NCI-H1048 (cell line): ENCODE results near the gene TREX2.

Experiments
- DNase-seq: peaks from one replicate; lab custom pipeline; 2025; lab: John Stamatoyannopoulos, UW

TREX2 gene

DNA sequence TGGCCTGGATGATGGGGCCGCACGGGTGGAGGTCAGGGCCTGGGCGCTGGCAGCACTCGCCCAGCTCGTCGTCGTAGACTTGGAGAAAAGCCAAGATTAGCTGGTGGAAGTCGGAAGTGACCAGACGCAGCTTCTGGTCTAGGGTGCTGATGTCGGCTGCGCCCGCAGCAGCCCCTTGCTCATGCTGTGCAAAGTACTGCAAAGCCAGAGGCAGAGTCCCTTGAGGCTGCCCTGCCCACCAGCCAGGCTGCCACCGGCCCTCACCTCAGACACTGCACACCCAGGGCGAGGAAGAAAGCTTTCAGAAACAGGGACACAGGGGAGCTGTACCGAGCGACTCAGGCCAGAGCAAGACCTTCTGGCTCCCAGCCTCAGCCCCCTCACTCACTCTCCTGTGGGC lies 9.7 kb upstream of the TREX2 start:
- DNase-seq = no peak

DNA sequence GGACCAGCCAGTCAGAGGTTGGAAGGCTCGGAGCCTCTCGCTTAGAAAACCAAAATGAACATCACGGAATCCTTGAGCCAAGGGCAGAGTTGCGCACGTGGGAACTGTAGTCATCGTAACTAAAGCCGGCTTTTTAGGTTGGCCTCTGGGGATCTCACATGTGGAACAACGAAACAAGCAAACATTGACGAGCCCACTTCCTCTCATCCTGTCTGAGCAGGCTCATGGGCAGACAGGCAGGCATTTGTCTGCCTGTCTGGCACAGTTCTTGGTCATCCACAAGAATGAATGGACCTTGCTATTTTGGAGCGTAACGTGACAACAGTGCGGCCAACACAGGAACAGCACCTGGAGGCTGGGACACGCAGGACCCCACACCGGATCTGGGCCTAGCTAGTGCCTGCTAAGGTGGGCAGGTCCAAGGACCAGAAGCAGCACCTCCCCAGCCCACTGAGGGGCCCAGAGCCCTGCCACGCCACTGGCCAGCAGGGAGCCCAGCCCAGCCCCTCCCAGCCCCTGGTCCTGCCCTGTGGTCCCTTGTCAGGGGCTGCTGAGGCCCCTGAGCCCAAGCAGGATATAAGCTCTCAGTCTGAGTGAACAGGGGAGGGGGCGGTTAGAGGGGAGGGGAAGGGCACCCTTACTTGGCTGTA lies 9.2 kb upstream of the TREX2 start:
- no peak for DNase-seq

DNA sequence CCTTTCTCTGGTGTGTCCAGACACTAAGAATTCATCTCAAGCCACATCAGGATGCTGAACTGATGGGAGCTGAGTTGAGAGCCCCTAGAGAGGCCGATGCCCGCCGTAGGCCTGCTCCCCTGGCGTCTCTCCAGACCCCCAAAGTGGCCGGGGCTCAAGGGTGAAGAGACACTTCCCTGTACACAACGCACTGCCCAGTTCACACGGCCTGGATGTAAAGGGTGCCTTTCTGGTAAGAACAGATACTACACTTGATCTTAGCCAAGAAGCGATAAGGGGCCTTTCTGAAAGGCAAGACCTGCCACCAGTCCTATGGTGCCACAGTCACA lies 5.1 kb upstream of the TREX2 start:
- no peak for DNase-seq

DNA sequence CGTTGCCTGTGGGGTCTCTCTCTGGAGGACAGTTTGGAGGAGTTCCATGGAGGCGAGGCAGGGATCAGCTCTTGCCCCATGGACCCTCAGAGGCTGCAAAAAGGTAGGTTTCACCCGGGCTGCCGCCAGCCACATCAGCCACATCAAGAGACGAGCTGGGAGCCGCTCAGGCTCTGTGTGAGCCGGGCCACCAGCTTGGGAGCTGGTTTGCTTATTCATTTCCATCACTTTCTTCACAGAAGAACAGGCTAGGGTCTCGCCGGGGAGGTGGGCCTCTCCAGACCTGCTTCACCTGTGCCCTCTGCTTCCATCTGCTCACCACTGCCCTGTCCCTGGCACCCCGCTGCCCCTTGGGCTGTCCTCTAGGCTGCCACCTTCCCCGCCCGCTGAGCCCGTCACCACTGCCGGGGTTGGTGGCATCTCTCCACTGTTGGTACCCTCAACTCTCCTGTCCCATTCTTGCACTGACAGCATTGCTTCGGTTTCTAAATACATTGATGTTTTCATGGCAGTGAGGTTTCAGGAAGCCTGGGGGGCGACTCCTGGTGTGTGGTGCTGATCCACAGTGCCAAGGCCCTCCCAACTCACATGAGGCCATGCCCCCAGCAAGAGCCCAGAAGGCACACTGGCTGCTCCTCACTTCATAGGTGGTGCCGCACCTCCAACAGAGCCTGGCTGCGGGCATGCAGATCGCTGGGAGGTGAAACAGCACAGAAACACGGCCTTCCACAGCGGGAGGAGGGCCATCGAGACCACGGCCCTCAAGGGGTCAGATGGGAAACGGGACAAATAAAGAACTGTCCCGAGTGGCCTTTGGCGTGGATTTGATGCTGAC lies 4.5 kb upstream of the TREX2 start:
- no peak for DNase-seq

DNA sequence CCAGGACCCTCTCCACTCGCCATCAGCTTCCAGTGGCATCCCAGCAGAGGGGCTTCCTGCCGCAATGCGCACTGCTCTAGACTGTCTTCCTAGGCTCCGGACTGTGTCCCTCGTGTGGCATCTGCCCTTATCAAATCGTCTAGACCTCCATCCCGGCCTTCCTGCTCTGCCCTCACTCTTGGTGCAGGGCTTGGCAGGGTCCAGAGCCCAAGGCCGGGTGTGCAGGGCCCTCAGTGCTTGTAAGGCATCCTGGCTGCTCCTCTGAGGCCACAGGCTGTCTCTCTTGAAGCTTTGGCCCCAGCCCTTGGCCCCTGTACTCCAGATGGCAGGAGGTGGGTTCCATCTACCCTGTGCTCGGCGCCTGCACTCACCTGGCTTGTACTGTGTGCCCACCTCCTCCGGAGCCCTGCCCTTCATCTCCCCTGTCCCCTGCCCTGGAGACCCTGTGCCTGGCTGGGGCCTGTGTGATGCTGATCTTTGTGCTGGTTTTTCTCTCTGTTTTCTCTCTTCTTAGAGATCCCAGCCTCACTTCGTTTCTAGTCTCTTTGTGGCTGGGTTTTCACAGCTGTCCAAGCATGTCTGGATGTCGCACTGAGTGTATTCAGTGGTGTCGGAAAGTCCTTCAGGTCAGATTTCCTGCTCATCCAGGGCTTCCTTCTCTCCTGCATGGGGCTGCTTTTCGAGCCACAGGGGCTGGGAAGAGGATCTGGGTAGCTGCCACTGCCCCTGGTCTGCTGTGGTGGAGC lies 3.7 kb upstream of the TREX2 start:
- no peak for DNase-seq

DNA sequence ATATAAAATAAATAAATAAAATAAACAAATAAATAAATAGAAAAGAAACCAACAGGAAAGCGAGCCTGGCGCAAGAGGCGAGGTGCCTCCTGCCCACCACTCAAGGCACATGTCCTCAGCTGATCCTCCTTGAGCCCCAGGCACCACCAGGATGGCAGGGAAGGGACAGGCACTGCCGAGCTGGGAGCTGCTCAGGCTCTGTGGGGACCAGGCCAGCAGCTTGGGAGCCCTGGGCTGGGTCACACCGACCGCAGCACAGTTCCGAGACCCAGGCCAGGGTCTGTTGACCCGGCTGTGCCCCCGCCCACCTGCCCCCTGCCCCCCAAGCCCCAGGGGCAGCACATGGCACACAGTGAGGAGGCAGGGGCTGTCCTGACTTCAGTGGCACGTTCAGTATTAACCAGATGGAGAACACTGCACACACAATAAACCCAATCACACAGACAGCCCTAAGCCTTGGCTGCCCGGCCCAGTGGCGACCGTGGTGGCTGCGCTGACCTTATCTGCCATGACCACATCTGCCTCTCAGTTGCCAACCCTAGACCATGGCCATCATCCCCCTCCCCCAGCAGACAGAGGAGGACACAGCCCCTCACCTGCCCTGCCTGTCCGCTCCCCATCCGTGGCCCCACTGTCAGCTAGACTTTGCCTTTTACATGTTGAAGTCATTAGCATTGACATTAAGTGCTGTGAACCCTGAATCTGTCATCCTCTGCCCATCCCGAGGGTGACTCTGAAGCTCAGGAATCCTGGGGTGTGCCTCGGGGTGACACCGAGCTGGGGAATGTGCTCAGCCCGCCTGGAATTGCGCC lies 2.9 kb upstream of the TREX2 start:
- DNase-seq = no peak

DNA sequence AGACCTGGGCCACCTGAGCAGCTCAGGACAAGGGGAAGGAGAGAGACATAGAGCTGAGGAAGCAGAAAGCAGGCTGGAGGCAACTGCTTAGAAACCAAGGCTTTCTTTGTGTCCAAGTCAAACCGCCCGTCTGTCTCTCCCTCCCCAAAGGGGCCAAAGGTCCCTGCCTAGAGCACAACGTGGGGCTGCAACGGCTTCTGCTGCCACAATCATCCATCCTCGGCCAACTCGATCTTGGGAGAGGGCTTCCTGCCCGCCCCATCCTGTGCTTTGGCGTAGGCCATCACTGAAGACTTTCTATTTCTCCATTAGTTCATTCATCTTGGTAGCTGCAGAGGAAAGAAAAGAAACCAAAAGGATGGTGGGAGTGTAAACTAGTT lies 1.7 kb upstream of the TREX2 start:
- no peak for DNase-seq

DNA sequence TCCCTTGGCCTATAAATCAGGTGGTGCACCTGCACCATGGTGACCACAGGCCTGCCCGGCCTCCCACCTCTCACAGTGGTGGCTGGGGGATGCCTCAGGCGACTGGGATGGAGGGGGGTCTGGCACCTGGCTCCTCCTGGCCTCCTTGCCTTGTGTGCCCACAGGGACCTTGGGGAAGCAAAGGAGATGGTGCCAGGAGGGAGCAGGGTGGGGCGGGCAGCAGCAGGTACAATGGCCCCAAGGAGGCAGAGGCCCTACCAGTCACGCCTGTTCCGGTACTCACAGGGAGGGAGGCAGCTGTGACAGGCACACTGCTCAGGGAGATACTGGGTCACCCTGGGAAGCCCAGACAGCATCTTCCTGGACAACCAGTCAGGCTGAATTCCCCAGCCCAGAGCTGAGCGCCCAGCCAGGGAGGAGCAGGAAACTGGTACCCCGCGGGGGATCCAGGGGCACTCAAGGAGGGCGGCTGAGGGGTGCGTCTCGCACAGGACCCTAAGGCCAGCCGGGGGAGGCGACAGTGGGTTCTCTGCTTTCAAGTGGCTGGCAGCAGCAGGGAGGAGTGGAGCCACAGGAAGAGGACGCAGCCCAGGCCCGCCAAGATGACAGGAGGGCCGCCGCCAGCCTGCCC lies 1.2 kb upstream of the TREX2 start:
- no peak for DNase-seq

DNA sequence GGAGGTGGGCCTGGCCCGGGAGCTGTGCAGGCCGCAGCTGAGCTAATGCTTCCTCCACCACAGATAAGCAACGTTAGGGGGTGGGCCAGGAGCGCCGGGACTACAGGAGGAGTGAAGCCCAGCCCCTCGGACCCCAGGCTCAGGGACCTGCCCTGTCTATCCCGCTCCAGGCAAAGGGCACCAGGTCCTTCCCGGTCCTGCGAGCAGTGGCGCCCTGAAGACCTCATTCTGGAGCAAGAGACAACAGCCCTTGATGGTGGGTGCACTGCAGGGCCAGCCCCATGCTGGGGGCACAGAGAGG lies 730 bp upstream of the TREX2 start:
- no peak for DNase-seq

DNA sequence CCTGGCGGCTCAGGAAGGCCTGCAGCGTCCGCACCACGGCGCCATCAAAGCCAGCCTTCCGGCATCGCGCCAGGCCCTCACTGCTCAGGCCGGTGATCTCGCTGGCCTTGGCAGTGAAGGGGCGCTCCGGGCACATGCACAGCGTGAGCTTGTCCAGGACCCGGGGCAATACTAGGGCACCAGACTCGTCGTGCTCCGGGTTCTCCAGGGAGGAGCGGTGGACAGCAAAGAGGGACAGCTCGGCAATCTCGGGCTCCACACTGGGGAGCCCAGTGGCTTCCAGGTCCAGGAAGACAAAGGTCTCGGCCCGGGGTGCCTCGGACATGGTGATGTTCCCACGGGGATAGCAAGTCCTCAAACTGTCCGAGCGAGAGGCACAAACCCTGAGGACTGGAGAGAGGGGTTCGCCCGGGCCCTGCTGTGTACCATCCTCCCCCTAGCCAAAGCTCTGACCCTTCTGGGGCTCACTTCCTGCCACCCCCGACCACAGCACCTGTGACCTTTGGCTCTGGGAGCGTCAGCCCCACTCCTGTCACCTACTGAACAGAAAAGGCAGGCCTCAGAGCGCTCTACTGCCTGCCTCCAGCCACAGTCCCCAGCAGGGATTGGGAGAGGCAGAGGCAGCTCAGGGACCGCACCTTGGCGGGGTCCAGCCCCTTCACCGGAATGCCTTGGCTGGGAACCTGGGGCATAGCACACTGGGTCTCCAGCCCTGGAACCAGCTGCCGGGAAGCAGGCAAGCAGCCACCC lies 575 bp downstream of the TREX2 start:
- no peak for DNase-seq

DNA sequence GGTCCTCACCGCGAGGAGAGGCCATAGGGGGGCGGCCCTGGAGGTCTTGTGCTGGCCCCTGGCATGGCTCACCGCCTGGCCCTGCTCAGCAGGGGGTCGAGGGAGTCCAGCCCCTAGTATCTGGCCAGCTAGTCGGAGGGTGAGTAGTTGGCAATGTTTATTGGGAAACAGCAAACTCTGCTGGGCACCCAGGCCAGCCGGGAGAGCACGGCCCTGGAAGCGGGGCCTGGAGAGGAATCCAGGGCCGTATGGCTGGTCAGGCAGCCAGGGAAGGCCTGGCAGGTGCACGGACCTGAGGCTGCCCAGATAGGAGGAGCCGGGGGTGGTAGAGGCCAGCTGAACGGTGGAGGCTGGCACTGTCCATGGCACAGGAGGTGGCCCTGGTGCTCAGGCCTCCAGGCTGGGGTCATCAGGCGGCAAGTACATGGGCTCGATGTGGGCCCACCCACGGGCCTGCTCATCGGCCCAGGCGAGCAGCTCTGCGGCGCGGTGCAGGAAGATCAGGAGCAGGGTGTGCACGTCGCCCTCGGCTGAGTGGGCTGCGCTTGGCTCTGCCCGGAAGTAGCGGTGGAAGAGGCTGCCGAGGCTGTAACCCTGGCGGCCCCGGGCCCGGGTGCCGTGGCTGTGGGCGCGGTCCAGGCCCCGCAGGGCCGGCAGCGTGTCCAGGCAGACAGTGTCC lies 1.4 kb downstream of the TREX2 start:
- no peak for DNase-seq

DNA sequence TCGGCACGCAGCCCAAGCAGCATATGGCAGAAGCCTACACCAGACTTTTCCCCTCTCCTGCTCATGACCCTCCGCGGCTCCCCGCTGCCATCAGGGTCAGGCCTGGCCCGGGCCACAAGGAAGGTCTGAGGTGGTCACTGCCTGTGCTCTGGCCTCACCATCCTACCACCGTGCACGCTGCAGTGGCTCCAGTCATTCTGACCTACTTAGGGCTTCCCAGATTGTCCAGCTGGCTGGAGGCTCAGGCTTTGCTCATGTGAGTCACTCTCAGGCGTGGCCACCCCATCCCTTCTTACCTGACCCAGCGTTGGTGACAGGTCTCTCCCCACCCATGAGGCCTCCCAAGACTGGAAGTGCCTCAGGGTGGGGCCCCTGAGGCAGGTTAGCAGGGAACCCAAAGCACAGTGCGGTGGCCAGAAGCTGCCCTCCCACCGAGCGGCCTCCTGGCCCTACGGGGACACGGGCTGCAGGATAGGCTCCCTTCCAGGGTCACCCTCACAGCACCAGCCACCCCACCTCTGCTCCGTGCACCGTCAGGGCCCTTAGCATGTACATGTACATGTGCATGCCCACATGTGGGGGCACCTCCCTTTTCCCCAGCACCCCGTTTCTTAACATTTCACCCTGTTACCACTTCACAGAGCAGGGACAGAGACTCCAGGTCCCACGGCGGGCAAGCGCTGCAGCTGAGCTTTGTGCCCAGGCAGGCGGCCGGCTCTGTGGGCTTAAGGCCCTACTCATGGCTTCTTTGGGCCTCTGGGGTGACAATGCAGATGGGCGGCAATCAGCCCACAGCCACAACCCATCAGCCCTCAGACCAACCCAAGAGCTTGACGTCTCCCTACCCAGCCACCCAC lies 2.2 kb downstream of the TREX2 start:
- DNase-seq = no peak

DNA sequence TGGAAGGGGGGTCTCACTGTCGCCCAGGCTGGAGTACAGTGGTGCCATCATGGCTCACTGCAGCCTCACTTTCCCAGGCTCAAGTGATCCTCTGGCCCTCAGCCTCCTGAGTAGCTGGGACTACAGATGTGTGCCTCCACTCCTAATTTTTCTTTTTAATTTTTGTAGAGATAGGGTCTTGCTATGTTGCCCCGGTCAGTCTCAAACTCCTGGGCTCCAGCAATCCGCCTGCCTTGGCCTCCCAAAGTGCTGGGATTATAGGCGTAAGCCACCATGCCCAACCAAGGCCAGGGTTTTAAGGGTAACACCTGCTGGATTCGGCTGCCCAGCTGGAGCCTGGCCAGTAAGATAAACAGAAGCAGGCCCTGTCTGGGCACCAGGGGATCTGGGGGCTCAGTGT lies 3.4 kb downstream of the TREX2 start:
- no peak for DNase-seq

DNA sequence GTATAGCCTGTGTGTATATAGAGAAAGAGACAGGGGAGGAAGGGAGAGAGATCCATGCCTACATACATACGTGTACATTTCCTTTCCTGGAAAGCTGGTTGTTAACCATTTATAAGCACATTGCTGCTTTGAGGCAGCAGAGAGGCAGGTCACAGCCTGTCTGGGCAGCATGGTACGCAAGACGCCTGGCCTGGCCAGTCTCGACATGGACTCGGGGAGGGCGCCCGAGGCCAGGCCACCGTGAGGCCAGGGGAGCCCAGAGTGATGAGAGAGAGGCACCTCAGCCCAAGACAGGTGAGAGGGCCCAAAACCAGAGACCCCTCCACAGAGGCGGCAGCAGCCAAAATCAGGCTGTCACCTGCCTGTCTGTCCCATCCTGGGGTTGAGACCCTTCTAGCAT lies 3.9 kb downstream of the TREX2 start:
- no peak for DNase-seq

DNA sequence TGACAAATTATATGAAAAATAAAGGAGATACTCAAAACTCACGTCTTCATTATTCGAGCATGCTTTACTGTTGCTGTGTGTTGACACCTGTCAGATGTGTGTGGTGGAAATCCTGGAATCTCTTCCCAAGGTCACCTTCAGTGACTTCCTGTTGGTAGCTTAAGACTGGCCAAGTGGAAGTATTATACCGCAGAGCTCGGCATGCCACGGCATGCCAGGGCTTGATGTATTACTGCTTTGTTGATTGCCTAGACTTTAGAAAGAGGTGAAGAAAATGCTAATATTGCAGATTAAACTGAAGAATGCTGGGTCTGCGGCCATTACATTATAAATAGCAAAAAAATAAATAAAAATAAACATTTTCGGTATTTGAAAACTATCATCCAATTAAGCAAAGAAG lies 4.6 kb downstream of the TREX2 start:
- no peak for DNase-seq

DNA sequence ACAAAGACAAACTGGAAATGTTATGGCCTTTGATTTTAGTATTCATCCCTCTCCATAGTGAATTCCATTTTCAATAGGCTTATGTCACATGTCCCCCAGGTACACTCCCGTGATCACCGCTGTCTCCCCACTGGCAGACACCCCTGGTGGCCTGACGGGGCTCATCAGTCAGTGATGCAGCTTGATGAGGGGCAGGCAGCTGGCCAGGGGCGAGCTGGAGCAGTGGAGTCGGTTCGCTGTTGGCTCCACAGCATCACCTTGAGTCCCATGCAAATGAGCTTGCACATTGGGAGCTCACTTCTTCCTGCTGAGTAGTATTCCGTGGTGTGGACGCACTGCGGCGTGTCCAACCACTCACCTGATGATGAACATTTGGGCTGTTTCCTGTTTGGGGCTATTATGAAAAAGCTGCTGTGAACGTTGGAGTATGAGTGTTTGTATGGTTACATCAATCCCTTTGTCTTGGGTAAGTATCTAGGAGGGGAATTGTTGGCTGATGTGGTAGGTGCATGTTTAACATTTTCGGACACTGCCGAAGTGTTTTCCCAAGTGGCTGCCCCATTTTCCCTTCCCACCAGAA lies 5.2 kb downstream of the TREX2 start:
- DNase-seq = no peak

DNA sequence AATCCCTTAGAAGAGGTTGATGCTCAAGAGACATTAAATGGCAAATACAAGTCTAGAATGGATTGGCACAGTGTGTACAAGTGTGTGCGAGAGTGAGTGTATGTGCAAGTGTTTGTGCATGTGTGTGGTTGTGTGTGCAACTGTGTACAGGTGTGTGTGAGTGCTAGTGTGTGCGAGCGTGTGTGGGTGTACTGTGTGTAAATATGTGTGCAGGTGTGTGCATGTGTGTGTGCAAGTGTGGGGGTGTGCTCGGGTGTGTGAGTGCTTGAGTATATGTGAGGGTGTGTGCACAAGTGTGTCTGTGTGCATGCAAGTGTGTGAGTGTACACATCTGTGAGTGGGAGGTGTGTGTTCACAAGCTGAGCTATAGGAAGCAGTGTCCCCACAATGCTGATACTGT lies 5.9 kb downstream of the TREX2 start:
- DNase-seq = no peak

DNA sequence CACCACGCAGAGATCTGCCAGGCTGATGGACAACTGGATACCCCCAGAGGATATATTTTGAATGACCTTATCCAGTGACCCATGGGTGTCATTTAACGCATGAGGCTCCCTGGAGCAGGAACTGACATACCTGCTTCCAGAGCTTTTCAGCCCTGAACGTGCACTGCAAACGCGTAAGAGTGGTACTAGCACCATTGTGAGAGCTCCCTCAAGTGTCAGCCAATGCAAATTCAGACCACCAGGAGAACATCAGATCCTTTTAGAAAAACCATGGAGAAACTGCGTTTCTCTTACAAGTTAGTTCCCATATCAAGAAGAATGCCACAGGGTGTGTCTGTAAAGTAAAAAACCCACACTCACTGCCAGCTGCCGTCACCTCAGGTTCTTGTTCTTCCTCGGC lies 7.3 kb downstream of the TREX2 start:
- DNase-seq = no peak

DNA sequence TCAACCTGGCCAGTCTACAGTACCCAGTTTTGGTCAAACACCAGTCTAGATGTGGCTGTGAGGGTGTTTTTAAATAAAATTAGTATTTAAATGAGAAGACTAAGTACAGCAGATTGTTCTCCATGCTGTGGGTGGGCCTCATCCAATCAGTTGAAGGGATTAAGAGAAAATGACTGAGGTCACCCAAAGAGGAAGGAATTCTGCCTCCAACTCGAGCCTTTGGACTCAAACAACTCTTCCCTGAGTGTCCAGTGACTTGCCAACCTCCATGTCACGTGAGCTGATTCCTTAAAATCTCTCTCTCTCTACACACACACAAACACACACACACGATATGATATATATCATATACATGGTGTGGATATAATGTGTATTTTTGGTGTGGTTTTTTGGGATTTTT lies 10.0 kb downstream of the TREX2 start:
- DNase-seq = no peak

DNA sequence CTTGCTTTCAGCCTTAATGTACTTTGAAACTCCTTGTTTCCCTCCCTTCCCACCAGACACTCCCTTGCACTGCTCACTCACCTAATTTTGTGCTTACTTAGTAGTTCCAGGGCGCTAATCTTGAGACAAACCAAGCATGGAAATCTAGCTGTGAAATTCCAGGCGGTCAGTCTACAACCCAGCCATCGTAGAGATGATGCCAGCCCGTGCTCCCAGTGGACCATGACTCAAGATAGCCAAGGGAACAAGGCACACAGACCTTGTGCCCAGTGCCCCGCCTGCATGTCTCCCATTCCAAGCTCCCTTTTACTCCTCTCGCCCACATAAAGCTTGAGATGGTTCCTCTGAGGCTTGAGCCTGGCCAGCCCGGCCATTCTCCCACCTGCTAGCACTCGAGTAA lies 11.1 kb downstream of the TREX2 start:
- no peak for DNase-seq
